HG03135 (cell line): ENCODE results near the gene NTSR1.

Experiments used
- ATAC-seq: cut with Tn5 transposase; IDR thresholded peaks from one replicate; pipeline ENCODE4 v1.9.1; 2021; ENCODE audit warnings: mild to moderate bottlenecking, moderate library complexity; ENCODE audit not compliant: unreplicated experiment

Gene NTSR1

DNA sequence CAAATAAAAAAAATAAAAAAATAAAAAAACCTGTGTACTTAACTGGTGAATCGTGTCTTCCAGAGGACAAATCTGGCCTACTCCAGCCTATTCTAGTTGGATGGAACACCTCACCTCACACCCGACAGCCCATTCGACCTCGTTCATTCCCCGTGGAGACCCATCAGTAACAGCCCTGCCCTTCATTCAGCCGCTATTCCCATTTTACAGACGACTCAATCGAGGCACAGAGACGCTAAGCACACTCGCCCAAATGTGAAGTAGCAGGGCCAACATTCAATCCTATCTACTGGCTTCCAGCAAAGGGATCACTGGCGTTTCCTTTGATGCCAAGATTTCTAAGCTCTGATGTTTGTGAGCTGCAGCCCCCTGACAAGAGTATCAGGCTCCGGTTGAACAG, 1.8 kb upstream of the NTSR1 start:
- ATAC-seq, result no peak

DNA sequence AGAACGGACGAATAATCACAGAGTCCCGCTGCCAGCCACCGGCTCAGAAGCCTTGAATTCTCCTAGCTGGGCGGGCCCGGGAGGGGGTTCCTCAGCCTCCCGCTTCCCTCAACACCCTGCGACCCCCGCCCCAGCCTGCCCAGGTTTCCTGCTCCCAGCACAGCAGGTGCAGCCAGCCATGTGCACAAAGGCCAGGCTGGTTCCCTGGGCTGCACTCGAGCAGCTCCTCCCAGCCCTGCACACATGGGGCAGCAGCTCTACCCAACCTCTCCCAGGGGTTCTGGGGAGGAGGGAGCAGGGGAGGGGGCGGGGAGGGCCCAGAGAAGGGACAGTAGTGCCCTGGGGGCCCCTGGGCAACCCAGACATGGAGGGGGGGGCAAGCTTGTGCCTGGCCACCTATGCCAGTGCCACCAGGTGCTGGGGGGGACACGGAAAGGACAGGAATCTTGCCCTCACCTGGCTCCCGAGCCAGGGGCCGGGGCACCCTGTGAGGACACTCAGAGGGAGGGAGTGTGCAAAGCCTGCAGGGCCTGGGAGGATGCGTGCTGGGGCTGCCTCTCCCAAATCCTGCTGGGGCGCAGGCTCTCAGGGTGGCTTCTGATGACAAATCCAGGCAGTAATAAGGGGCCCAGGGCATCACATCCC, 1.2 kb upstream of the NTSR1 start:
- ATAC-seq, result no peak

DNA sequence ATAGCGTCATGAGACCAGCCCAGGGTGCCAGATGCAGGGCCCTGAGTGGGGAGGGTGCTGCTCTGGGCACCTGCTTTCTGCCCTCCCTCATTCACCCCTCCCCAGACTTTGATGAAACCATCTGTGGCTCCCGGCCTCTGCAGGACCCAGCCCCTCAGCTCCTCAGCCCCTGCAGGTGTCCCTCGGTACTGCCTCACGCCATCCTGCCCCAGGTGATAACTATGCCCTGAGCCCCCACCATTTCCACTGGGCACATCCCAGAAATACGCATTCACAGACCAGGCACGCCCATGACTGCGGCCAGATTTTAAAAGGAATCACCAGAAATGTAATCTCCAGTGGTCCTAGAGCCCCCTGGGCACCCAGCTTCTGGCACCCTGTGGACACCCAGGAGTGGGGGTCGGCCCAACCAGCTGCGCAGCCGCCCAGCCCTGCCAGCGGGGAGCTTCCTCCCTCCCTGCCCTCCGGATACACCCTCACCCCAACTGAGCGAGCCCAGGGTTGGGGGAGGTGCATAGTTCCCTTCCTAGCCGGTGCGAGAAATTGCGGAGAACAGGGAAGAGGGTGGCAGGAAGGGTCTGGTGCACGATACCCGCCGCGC, 615 bp upstream of the NTSR1 start:
- no peak for ATAC-seq

DNA sequence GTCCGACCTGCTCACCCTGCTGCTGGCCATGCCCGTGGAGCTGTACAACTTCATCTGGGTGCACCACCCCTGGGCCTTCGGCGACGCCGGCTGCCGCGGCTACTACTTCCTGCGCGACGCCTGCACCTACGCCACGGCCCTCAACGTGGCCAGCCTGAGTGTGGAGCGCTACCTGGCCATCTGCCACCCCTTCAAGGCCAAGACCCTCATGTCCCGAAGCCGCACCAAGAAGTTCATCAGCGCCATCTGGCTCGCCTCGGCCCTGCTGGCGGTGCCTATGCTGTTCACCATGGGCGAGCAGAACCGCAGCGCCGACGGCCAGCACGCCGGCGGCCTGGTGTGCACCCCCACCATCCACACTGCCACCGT, 885 bp downstream of the NTSR1 start:
- no peak for ATAC-seq

DNA sequence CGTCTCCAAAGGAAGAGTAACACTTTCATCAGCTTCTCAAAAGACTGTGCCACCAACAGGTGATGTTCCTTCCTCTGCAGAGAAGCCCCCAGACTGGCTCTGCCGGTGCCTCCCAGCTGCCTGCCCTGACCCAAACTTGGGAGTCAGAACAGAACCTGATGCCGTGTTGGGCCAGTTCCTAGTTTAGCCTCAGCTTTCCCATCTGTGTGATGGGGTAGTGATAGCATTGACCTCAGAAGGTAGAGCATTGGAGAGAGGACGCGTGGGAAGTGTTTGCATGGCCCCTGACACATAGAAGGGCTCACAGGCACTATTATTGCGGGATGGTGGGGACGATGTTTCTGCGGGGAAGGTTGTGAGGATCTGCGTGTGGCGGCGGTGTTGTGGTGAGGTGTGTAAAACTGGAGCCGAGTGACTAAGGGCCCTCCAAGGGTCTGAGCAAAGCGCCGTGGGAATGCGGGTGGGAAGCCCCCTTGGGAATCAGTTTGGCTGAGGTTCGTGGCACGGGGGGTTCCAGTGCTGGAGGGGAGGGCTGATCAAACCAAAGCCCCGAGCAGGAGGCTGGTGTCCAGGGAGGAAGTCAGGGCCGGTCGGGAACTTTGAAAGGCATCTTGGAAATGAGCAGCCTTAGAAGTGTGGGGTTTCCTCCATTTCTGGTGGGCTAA, 1.7 kb downstream of the NTSR1 start:
- ATAC-seq, result no peak

DNA sequence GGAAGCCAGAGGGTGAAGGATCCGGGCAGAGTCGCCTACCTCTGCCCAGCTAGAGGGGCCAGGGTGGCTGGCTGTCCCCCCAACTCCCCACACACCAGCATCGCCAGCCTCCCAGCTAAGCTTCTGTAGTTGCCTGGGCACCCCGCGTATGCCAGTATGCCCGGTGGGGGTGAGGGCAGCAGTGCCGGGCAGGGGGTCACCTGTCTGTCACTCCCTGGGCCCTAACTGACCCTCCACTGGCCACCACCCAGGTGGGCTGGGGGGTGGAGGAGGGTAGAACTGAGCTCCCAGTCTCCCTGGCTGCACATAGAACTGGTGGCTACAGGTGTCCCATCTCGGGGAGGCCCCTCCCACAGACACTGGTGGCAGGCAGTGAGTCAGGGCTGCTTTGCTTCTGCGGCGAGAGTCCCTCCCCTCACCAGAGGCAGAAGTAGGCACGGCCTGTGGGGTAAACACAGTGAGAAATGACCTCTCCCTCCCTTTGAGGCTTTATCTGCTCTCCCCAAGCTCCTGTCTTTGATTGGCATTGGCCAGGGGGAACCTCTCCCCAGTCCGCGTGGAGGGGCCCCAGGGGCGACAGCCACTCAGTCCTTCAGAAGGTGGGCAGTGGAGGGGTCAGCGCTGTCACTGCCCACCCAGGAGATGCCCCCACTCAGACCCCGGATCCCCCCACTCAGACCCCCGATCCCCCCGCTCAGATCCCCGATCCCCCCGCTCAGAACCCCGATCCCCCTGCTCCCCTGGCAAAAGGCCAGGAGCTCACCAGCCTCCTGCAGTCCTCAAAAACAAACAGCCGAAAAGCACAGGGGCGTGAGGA, 2.5 kb downstream of the NTSR1 start:
- ATAC-seq, result no peak

DNA sequence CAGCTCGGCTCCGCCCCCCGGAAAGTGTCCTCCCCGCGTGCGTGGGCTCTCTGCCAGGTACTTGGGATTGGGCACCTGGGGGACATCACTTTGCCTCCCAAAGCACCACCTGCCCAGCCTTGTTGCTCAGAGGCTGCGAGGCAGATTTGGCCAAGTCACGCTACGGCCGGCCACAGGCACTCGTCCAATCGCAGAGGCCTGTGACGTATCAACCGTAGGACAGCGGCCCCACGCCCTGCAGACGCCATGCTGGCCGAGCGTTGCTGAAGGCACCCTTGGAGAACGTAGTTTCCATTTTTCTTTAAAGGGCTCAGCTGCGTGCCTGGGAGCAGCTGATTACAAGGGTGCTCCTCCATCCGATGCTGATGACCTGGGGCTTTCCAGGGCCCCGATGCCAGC, 3.1 kb downstream of the NTSR1 start:
- ATAC-seq, result no peak

DNA sequence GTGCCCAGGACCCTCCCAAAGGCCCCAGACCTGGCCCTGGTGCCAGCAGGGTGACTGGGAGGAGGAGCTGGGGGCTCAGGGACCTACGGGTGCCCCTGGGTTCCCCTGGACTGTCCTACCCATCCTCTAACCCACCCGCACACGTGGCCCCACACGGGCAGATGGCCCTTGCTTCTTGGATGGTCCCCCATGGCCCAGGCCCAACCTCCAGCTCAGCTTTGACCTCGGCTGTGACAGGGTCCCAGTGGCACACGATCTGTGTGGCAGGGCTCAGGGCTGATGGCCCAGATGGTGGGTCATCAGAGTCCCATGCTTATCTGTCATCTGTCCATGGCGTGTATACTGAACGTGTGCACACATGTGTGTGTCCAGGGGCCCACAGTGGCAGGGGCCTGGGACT, 4.0 kb downstream of the NTSR1 start:
- no peak for ATAC-seq

DNA sequence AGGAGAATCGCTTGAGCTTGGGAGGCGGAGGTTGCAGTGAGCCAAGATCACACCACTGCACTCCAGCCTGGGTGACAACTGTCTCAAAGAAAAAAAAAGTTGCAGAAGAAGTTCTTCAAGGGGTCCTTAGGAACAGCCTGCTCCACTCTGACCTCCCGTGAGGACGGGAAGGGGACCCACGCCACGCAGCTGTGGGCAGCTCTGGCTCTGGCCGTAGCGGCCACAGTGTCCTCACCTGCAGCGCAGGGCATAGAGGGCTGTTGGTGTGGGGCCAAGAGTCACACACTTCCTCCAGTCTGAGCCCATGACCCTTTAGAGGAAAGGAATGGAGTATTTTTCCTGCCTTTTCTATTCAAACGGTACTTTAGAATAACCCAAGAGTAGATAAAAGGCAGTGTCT, 5.4 kb downstream of the NTSR1 start:
- ATAC-seq, result no peak

DNA sequence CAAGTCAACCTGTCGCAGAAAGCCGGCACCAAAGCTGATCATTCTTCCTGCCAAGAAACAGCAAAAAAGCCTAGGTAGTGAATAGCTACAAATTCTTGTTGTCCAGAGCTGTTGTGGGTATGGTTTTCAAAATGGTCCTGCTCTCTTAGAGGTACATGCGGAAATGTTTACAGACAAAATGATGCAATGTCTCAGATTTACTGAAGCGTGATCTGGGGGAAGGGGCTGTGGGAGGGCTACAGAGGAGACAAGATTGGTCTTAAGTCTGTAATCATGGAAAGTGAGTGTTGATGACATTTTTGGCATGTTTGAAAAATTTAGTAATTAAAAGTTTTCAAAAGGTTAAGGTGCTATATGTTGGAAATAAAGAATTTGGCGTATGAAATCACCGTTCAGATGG, 6.2 kb downstream of the NTSR1 start:
- ATAC-seq, result no peak

DNA sequence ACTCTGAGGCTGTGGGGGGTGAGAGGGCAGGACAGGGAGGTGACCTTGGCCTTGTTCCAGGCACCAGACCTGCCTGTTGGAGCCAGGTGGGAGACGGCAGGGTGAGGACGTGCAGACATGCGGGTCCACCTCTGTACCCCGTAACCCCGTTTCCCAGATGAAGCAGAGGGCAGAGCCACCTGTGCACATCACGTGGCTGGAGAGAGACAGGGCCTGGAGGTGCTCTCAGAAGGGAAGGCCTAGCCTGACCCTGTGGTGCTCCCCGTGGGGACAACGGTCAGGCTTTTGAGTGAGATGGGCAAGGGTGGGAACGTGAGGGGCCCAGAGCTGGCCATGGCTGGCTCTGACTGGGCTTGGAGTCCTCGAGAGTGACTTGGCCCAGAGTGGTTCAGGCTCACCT, 6.6 kb downstream of the NTSR1 start:
- ATAC-seq, result no peak

DNA sequence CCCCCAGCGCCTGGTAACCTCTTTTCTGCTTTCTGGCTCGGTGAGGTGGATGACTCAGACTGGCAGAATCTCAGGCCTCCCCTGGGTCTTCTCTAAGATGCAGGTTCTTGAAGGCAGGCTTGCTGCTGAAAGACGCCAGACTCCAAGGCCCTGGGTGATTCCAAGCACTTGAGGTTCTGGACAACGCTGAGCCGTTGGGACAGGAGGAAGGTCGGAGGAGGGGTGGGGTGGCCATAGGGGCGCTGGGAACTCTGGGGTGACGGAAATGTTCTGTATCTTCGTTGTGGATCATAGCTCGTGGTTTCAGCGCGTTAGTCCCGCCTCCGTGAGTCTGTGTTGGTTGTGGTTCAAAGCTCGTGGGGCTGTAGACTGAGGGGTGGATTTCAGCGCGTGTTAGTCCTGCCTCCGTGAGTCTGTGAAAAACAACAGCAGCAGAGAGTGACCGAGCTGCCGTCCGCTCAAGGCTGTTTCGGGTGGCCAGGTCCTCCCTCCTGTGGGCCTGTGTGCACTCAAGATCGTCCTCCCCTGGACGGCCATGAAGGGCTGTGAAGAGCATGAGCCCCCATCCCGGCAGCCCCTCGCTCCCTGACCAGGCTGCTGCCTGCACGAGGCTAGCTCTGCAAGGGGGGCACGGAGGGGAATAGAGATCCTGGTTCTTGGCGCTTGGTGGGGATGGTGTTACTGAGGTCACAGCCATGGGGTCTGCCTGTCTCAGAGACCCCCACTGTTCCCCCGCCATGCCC, 7.7 kb downstream of the NTSR1 start:
- no peak for ATAC-seq

DNA sequence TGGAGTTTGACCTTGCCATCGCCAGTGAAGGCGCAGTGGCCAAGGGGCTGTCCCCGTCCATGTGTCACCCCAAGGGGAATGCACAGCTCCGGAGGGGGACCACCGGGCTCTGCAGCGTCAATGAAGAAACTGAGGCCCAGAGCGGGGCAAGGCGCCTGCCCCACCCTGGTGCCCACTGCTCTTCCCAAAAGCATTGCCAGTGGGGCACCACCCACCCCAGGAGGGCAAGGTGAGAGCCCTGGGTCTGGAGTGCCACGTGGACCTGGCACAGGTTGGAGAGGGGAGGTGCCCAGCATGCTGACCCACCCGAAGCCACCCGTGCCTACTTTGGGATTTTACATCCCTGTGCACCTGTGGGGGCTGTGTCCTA, 8.3 kb downstream of the NTSR1 start:
- ATAC-seq, result no peak

DNA sequence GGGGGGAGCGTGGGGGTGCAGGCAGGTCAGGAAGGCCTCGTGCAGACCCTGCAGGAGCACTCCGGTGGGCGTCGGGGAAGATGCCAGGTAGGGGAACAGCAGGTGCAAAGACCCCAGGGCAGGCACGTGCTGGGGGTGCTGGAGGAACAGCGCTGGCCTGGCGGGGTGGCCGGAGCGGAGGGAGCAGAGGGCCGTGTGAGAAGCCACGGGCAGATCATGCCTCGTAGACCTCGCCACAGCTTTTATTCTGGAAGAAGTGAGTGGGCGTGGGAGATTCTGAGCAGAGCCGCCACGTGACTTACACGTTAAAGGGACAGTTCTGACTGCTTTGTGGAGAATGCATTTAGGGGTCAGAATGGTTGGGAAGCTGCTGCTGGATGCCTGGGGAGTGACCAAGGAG, 9.3 kb downstream of the NTSR1 start:
- ATAC-seq, result no peak

DNA sequence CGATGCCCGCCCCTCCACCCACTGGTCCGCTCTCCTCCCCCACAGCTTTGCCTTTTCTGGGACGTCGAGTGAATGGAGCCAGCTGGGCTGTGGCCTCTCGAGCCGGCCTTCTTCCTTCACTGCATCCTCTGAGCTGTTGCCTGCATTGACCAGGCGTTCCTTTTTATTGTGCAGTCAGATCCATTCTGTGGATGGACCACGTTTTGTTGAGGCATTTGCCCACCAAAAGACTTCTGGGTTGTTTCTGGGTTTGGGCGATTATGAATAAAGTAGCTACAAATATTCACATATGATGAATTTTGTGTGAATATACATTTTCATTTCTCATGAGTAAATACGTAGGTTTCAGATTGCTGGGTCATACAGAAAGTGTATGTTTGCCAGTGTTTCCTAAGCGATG, 9.9 kb downstream of the NTSR1 start:
- no peak for ATAC-seq

DNA sequence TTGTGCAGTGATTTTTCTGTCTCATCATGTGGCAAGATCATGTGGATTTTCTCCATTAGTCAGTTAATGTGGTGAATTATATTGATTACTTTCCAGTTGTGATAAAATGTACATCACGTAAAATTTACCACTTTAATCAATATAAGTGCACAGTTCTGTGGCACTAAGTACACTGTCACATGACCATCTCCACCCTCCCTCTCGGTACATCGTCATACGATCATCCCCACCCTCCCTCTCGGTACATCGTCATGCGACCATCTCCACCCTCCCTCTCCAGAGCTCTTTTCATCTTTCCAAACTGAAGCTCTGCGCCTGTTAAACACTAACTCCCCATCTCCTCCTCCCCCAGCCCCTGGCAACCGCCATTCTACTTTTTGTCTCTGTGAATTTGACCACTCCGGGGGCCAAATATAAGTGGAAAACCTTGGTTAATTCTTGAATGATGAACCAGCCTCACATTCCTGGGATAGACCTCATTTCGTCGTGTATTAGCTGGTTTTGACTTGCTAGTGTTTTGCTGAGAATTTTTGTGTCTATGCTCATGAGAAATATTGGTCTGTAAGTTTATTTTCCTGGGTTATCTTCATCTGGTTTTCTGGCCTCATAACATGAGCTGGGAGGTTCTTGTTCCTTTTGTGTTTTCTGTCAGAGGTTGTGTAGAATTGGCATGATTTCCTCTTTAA, 10.8 kb downstream of the NTSR1 start:
- no peak for ATAC-seq

DNA sequence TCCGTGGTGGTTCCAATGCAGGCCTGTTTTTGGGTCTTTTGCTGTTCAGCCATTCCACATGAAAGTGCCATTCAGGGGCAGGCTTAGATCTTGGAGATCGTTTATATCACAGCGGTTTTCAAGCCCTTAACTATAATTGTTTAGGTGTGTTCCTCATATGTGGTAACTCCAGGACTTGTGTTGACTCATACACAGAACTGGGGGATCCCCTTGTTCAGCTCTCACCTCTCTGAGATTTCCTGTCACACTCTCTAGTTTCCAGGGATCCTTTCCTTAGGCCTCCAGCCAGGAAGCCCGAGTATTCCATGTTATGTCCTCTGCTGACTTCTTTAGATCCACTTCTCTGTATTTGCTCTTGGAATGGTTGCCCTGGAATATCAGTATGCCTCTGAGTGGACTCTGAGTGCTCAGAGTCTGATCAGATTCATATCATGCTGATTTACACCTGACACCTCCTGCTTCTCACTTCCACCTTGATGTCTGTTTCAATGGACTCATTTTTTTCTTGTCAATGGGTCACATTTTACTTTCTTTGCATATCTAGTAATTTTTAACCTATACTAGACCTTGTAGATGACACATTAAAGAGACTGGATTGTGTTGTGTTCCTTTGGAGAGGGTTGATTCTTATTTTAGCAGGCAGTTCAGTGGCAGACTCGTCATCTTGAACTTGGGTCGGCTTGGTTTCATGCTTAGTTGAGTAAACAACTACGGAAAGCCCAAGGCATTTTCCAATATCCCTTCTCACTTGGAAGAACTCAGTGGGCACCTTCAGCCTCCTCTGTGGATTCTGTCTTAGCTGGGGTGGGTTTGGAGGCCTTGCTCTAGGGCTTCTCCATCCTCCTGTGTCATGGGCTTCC, 13.1 kb downstream of the NTSR1 start:
- no peak for ATAC-seq

DNA sequence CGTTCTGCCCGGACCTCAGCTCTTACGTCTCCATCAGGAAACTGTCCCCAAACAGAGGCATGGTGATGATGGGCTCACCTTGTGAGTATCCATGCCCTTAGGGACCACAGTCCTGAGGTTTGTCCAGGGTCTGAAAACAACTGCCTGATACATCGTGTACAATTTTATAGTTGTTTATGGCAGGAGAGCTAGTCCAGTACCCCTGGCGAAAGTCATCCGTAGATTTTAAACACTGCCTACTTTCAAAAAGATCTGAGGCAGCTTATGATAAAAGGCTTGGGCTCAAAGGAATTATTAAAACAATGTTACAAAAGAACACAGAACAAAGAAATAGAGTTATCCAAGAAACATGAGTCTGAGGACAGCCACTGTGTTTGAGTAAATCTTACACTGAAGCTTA, 14.0 kb downstream of the NTSR1 start:
- no peak for ATAC-seq

DNA sequence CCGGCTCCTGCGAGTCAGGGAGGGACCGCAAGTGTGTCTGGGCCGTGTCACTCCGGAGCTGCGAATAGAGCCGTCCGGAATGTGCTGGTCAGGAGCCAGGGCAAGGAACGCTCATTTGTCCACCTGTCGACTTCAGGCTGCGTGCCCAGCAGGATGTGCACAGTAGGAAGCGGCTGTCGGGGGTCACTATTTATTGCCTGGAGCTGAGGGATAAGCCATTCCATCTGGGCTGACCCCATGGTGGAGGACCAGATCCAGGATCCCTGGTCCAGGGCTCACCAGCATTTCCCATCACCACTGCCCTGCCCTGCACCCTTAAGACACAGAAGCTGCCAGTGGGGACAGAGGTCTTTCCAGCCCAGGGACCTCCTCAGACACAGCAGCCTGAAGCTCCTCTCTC, 14.7 kb downstream of the NTSR1 start:
- no peak for ATAC-seq
